HepG2 (cell line): ENCODE results near the gene SREK1. TPM values are rescaled to one million over a fixed set of nuclear protein-coding genes. Genes with fewer than 3 reads are reported as not detected.

Experiments used
- AKNA ChIP-seq: sonication (generic); formaldehyde crosslinking; IDR thresholded peaks from 2 replicates; pipeline ENCODE4 v1.4.0; 2020; ENCODE audit warnings: missing genetic modification reagents, borderline replicate concordance
- DPF2 ChIP-seq: sonication (generic); formaldehyde crosslinking; IDR thresholded peaks from 2 replicates; pipeline ENCODE4 v1.4.0; 2020; ENCODE audit warnings: mild to moderate bottlenecking, low read depth, missing genetic modification reagents, borderline replicate concordance
- FOSL2 ChIP-seq: sonication (generic); formaldehyde crosslinking; IDR thresholded peaks from 2 replicates; pipeline ENCODE4 v1.4.0; 2020; ENCODE audit warnings: missing genetic modification reagents
- GZF1 ChIP-seq: sonication (generic); formaldehyde crosslinking; IDR thresholded peaks from 2 replicates; pipeline ENCODE4 v1.5.1; 2020; ENCODE audit warnings: mild to moderate bottlenecking, missing genetic modification reagents
- HINFP ChIP-seq: sonication (generic); formaldehyde crosslinking; IDR thresholded peaks from 2 replicates; pipeline ENCODE4 v1.4.0; 2020; ENCODE audit warnings: low read depth, mild to moderate bottlenecking, missing genetic modification reagents
- NRL ChIP-seq: sonication (generic); formaldehyde crosslinking; IDR thresholded peaks from 2 replicates; pipeline ENCODE4 v1.5.0; 2020; ENCODE audit warnings: missing genetic modification reagents, mild to moderate bottlenecking, moderate library complexity, borderline replicate concordance
- POLR2AphosphoS2 ChIP-seq: IDR thresholded peaks from 2 replicates; pipeline ENCODE4 v1.6.1; 2011; ENCODE audit warnings: low read depth, low read length, improper control_type of control experiment
- RCOR2 ChIP-seq: IDR thresholded peaks from 2 replicates; pipeline ENCODE4 v1.6.1; 2016; ENCODE audit warnings: missing biosample characterization, missing genetic modification reagents
- SNRNP70 ChIP-seq: fragments of 200-400 bp; formaldehyde crosslinking; IDR thresholded peaks from 2 replicates; pipeline ENCODE4 v1.6.1; 2017; ENCODE audit warnings: mild to moderate bottlenecking, low read depth, low read length, moderate library complexity
- TAF15 ChIP-seq: fragments of 200-400 bp; formaldehyde crosslinking; IDR thresholded peaks from one replicate; pipeline ENCODE4 v1.6.1; 2018; ENCODE audit warnings: mild to moderate bottlenecking, low read depth, low read length; ENCODE audit not compliant: poor library complexity, severe bottlenecking
- TCF7 ChIP-seq: sonication (generic); IDR thresholded peaks from 2 replicates; pipeline ENCODE4 v1.6.1; 2016; ENCODE audit warnings: antibody characterized with exemption, low read depth
- THAP11 ChIP-seq: IDR thresholded peaks from 2 replicates; pipeline ENCODE4 v1.6.1; 2016; ENCODE audit warnings: missing biosample characterization, missing genetic modification reagents
- THRA ChIP-seq: sonication (generic); formaldehyde crosslinking; IDR thresholded peaks from 2 replicates; pipeline ENCODE4 v1.4.0; 2020; ENCODE audit warnings: missing genetic modification reagents, borderline replicate concordance
- YEATS2 ChIP-seq: sonication (generic); formaldehyde crosslinking; IDR thresholded peaks from 2 replicates; pipeline ENCODE4 v1.4.0; 2020; ENCODE audit warnings: missing genetic modification reagents, borderline replicate concordance
- ZFP36 ChIP-seq: fragments of 150-350 bp; IDR thresholded peaks from 2 replicates; pipeline ENCODE4 v1.6.1; 2018; ENCODE audit warnings: borderline replicate concordance, low read length, low read depth; ENCODE audit not compliant: partially characterized antibody
- ZNF224 ChIP-seq: sonication (generic); formaldehyde crosslinking; IDR thresholded peaks from 2 replicates; pipeline ENCODE4 v1.5.0; 2020; ENCODE audit warnings: mild to moderate bottlenecking, missing genetic modification reagents
- ZNF468 ChIP-seq: sonication (generic); formaldehyde crosslinking; IDR thresholded peaks from 2 replicates; pipeline ENCODE4 v1.8.0; 2022; ENCODE audit warnings: mild to moderate bottlenecking, moderate library complexity, missing genetic modification reagents
- ZNF563 ChIP-seq: sonication (generic); formaldehyde crosslinking; IDR thresholded peaks from 2 replicates; pipeline ENCODE4 v1.8.0; 2022; ENCODE audit warnings: mild to moderate bottlenecking, moderate library complexity, missing genetic modification reagents
- ZNF580 ChIP-seq: IDR thresholded peaks from 2 replicates; pipeline ENCODE4 v1.6.1; 2016; ENCODE audit warnings: low read depth, borderline replicate concordance
- ZNF709 ChIP-seq: sonication (generic); formaldehyde crosslinking; IDR thresholded peaks from 2 replicates; pipeline ENCODE4 v1.5.0; 2020; ENCODE audit warnings: mild to moderate bottlenecking, missing genetic modification reagents
- ZSCAN22 ChIP-seq: sonication (generic); formaldehyde crosslinking; IDR thresholded peaks from 2 replicates; pipeline ENCODE4 v1.4.0; 2020; ENCODE audit warnings: mild to moderate bottlenecking, missing genetic modification reagents
- polyA plus RNA-seq, 8 experiments: library from polyadenylated mRNA; depleted of rRNA in 3 of 8; stranded (reverse) in 7 of 8; unstranded in 1 of 8; fragments of >200 nt; fragmentation: Illumina TruSeq in 4 of 8; extraction: Trizol in 4 of 8; gene quantifications; 2 replicates each; pipeline versions ENCODE4 v1.2.1 to v1.2.3, GENCODE V29; 2011 to 2016; ENCODE audit warnings: low read depth in 4 of 8, missing spikeins in 1 of 8, mixed read lengths in 1 of 8; ENCODE audit not compliant: insufficient read depth in 1 of 8
- total RNA-seq, 5 experiments: library from RNA; depleted of rRNA; stranded (reverse); fragments of >200 nt; fragmentation: Illumina TruSeq; extraction: Trizol; gene quantifications; 2 replicates each; pipeline ENCODE4 v1.2.3, GENCODE V29; 2016; ENCODE audit warnings: low read depth in 1 of 5

The SREK1 gene
- total and polyA plus RNA-seq, 2 of the 13 experiments (the other 11 are each of a cell fraction or from before 2014, with no cell fraction given): 60.6 to 90.9 TPM

- TF ChIP-seq ZFP36 (no peak), ZNF224 (CRISPR knock-in tag) (no peak; the same call in 1 of the 2 replicates), ZNF580 (CRISPR knock-in tag) (no peak), DPF2 (no peak), ZNF468 (CRISPR knock-in tag) (no peak), YEATS2 (peak; percentile 72), AKNA (no peak), POLR2AphosphoS2 (no peak), GZF1 (CRISPR knock-in tag) (no peak), ZNF563 (CRISPR knock-in tag) (peak; percentile 58; the same call in 1 of the 2 replicates), HINFP (CRISPR knock-in tag) (no peak), TAF15 (peak; percentile 96), ZSCAN22 (CRISPR knock-in tag) (no peak), SNRNP70 (no peak), TCF7 (no peak), THAP11 (CRISPR knock-in tag) (peak; percentile 77), THRA (CRISPR knock-in tag) (no peak), ZNF709 (CRISPR knock-in tag) (0 out of 2 replicates have a peak, but pooled peaks have one; percentile 10), RCOR2 (CRISPR knock-in tag) (no peak), NRL (CRISPR knock-in tag) (no peak; the same call in 1 of the 2 replicates), FOSL2 (CRISPR knock-in tag) (peak; percentile 25; the same call in 1 of the 2 replicates)
Observed at GRCh38 chr5:66144074-66144833, at the start of gene SREK1 (continued).
